Liver (tissue), 3 donors: Measurements from ENCODE around the gene ETDA.

Experiments
- CTCF ChIP-seq: fragments of 150-350 bp; IDR thresholded peaks from 2 replicates; pipeline ENCODE4 v1.5.1; 2017; ENCODE audit warnings: improper control_type of control experiment, low read depth, low read length; ENCODE audit not compliant: missing input control
- EGR1 ChIP-seq, 2 donors: IDR thresholded peaks; 2 replicates each; pipeline ENCODE4 v1.6.1; 2016 to 2018; ENCODE audit warnings: antibody characterized with exemption in 2 of 2, low read depth in 2 of 2
- GABPA ChIP-seq, 2 donors: IDR thresholded peaks in 1 of 2; conservative IDR thresholded peaks in 1 of 2; 2 replicates each; pipeline ENCODE4 v1.6.1; 2016; ENCODE audit warnings: antibody characterized with exemption in 2 of 2, mild to moderate bottlenecking in 1 of 2, moderate library complexity in 1 of 2
- MAX ChIP-seq: IDR thresholded peaks from 2 replicates; pipeline ENCODE4 v1.6.1; 2016; ENCODE audit warnings: antibody characterized with exemption
- NR2F2 ChIP-seq: IDR thresholded peaks from 2 replicates; pipeline ENCODE4 v1.6.1; 2016; ENCODE audit warnings: antibody characterized with exemption
- RAD21 ChIP-seq, 2 donors: IDR thresholded peaks; 2 replicates each; pipeline ENCODE4 v1.6.1; 2016; ENCODE audit warnings: antibody characterized with exemption in 2 of 2, mild to moderate bottlenecking in 2 of 2
- RXRA ChIP-seq, 2 donors: IDR thresholded peaks; 2 replicates each; pipeline ENCODE4 v1.6.1; 2017 to 2018; ENCODE audit warnings: antibody characterized with exemption in 2 of 2, mild to moderate bottlenecking in 1 of 2
- SP1 ChIP-seq: IDR thresholded peaks from 2 replicates; pipeline ENCODE4 v1.6.1; 2018; ENCODE audit warnings: antibody characterized with exemption, mild to moderate bottlenecking
- TAF1 ChIP-seq: conservative IDR thresholded peaks from 2 replicates; pipeline ENCODE4 v1.6.1; 2016; ENCODE audit warnings: antibody characterized with exemption, mild to moderate bottlenecking
- YY1 ChIP-seq: IDR thresholded peaks from 2 replicates; pipeline ENCODE4 v1.6.1; 2016; ENCODE audit warnings: antibody characterized with exemption, mild to moderate bottlenecking
- TF ChIP-seq, protein P1 (sequence below): IDR thresholded peaks from 2 replicates; pipeline ENCODE4 v1.6.1; 2016; ENCODE audit warnings: antibody characterized with exemption, mild to moderate bottlenecking
- TF ChIP-seq, protein P2 (sequence below): IDR thresholded peaks from 2 replicates; pipeline ENCODE4 v1.6.1; 2016; ENCODE audit warnings: antibody characterized with exemption
- donor health status: healthy.
- donor health status: healthy.

DNA sequence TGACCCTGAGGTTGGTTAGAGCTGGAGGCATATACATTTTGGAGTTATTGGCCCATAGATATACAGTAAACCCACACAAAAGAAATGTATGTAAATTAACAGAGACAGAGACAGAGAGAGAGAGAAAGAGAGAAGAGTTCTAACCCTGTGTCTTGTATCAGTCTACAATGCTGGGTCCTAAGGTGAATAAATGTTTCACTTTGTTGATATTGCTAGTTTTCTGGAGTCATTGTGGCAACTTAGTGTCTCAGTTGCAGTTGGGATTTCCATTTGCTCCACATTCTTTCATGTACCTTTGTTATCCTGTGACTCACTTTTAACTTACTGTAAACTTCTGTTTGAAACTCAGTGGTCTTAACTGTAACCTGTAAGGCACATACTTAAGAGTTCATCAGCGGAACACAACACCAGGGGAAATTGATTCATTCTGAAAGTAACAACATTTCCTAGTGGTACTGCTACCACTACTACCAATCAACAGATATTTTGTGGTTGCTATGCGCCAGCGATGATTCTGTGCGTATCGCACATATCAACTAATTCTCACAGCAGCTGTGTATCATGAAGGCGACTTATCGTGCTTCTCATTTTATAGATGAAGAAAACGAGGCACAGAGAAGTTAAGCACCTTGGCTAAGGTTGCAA, 38.5 kb upstream of the ETDA start:
- TF ChIP-seq CTCF (no peak), NR2F2 (no peak), MAX (no peak), EGR1 (IDR thresholded peaks at IDR 0.05; ENCODE audit: low read depth in 2 of 2) (no peak), RXRA (IDR thresholded peaks at IDR 0.05) (no peak), TAF1 (no peak), RAD21 (IDR thresholded peaks at IDR 0.05) (no peak), SP1 (no peak), GABPA (IDR thresholded peaks at IDR 0.05 in 1 of 2, conservative IDR thresholded peaks at IDR 0.05 in 1 of 2) (no peak), YY1 (no peak)
- TF ChIP-seq, protein P1, sequence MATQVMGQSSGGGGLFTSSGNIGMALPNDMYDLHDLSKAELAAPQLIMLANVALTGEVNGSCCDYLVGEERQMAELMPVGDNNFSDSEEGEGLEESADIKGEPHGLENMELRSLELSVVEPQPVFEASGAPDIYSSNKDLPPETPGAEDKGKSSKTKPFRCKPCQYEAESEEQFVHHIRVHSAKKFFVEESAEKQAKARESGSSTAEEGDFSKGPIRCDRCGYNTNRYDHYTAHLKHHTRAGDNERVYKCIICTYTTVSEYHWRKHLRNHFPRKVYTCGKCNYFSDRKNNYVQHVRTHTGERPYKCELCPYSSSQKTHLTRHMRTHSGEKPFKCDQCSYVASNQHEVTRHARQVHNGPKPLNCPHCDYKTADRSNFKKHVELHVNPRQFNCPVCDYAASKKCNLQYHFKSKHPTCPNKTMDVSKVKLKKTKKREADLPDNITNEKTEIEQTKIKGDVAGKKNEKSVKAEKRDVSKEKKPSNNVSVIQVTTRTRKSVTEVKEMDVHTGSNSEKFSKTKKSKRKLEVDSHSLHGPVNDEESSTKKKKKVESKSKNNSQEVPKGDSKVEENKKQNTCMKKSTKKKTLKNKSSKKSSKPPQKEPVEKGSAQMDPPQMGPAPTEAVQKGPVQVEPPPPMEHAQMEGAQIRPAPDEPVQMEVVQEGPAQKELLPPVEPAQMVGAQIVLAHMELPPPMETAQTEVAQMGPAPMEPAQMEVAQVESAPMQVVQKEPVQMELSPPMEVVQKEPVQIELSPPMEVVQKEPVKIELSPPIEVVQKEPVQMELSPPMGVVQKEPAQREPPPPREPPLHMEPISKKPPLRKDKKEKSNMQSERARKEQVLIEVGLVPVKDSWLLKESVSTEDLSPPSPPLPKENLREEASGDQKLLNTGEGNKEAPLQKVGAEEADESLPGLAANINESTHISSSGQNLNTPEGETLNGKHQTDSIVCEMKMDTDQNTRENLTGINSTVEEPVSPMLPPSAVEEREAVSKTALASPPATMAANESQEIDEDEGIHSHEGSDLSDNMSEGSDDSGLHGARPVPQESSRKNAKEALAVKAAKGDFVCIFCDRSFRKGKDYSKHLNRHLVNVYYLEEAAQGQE, result no peak
- TF ChIP-seq, protein P2, sequence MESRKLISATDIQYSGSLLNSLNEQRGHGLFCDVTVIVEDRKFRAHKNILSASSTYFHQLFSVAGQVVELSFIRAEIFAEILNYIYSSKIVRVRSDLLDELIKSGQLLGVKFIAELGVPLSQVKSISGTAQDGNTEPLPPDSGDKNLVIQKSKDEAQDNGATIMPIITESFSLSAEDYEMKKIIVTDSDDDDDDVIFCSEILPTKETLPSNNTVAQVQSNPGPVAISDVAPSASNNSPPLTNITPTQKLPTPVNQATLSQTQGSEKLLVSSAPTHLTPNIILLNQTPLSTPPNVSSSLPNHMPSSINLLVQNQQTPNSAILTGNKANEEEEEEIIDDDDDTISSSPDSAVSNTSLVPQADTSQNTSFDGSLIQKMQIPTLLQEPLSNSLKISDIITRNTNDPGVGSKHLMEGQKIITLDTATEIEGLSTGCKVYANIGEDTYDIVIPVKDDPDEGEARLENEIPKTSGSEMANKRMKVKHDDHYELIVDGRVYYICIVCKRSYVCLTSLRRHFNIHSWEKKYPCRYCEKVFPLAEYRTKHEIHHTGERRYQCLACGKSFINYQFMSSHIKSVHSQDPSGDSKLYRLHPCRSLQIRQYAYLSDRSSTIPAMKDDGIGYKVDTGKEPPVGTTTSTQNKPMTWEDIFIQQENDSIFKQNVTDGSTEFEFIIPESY, result no peak
